Transverse colon (tissue), 3 donors: ENCODE data around the gene ACACA.

ENCODE experiments used
- POLR2A ChIP-seq: fragments of 450-650 bp; IDR thresholded peaks from one replicate; pipeline ENCODE4 v1.6.1; 2016; ENCODE audit warnings: antibody characterized with exemption, mild to moderate bottlenecking, moderate library complexity
- TF ChIP-seq, protein P1 (sequence below), 5 experiments: fragments of 200-600 bp in 3 of 5; fragments of 450-650 bp in 2 of 5; sonication (generic) in 3 of 5; IDR thresholded peaks; 1 replicate in 2 of 5; 2 replicates in 3 of 5; pipeline ENCODE4 v1.5.1; 2016 to 2017; ENCODE audit warnings: antibody characterized with exemption in 5 of 5, inconsistent platforms in 3 of 5, mild to moderate bottlenecking in 2 of 5, moderate library complexity in 1 of 5

DNA sequence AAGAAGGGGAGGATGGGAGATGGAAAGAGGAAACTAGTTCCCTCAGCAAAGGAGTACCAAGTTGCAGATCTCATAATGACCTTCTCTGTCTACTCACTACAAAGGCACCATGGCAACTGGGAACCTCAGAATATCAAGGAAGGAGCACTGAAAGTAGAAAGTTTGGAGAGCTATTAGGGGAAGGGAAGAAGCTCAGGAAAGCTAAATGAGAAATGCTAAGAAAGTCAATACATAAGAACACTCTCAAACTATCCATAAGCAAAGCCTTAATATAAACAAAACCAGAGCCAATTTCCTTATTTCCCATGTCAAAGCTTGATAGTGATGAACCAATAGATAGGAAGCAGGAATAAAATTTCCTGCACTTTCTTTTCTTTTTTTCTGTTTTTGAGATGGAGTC is 88.8 kb downstream of the ACACA start:
- TF ChIP-seq, protein P1, sequence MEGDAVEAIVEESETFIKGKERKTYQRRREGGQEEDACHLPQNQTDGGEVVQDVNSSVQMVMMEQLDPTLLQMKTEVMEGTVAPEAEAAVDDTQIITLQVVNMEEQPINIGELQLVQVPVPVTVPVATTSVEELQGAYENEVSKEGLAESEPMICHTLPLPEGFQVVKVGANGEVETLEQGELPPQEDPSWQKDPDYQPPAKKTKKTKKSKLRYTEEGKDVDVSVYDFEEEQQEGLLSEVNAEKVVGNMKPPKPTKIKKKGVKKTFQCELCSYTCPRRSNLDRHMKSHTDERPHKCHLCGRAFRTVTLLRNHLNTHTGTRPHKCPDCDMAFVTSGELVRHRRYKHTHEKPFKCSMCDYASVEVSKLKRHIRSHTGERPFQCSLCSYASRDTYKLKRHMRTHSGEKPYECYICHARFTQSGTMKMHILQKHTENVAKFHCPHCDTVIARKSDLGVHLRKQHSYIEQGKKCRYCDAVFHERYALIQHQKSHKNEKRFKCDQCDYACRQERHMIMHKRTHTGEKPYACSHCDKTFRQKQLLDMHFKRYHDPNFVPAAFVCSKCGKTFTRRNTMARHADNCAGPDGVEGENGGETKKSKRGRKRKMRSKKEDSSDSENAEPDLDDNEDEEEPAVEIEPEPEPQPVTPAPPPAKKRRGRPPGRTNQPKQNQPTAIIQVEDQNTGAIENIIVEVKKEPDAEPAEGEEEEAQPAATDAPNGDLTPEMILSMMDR (IDR thresholded peaks at IDR 0.05) = no peak
- no peak for TF ChIP-seq POLR2A
